NCI-H774 (cell line): ENCODE data around the gene MUSK.
"Not testable (repeated sequence)": the region's sequence is repeated elsewhere in the genome, so short reads cannot be mapped to it uniquely, and the experiment has no call there.

ENCODE experiments used
- DNase-seq: peaks from one replicate; lab custom pipeline; 2025; lab: John Stamatoyannopoulos, UW

Gene MUSK

GRCh38 chr9:110695846-110696245 is 27.3 kb downstream of the MUSK start:
- not testable (repeated sequence) for DNase-seq

- DNase-seq, result no peak
Measured at GRCh38 chr9:110700953-110701352, 32.4 kb downstream of the MUSK start.

- no peak for DNase-seq
Measured at GRCh38 chr9:110703669-110704068, 35.1 kb downstream of the MUSK start.

- DNase-seq, result peak; percentile 70
Measured at GRCh38 chr9:110707419-110707818, 38.8 kb downstream of the MUSK start.

GRCh38 chr9:110710420-110710819 is 41.8 kb downstream of the MUSK start:
- DNase-seq, result no peak

GRCh38 chr9:110712955-110713354 is 44.4 kb downstream of the MUSK start:
- no peak for DNase-seq

- no peak for DNase-seq
Measured at GRCh38 chr9:110714314-110714713, 45.7 kb downstream of the MUSK start.

- no peak for DNase-seq
Measured at GRCh38 chr9:110728058-110728457, 59.5 kb downstream of the MUSK start.

- DNase-seq, result no peak
Measured at GRCh38 chr9:110729641-110730040, 61.0 kb downstream of the MUSK start.

GRCh38 chr9:110731437-110732028 is 62.9 kb downstream of the MUSK start:
- no peak for DNase-seq

GRCh38 chr9:110738982-110739381 is 70.4 kb downstream of the MUSK start:
- no peak for DNase-seq

GRCh38 chr9:110742741-110743371 is 74.3 kb downstream of the MUSK start:
- no peak for DNase-seq

- no peak for DNase-seq
Measured at GRCh38 chr9:110744715-110745384, 76.3 kb downstream of the MUSK start.

- no peak for DNase-seq
Measured at GRCh38 chr9:110745676-110746075, 77.1 kb downstream of the MUSK start.

GRCh38 chr9:110746211-110746930 is 77.8 kb downstream of the MUSK start:
- no peak for DNase-seq

GRCh38 chr9:110748251-110748893 is 79.8 kb downstream of the MUSK start:
- no peak for DNase-seq

- DNase-seq, result no peak
Measured at GRCh38 chr9:110750272-110750671, 81.7 kb downstream of the MUSK start.

GRCh38 chr9:110751971-110752370 is 83.4 kb downstream of the MUSK start:
- no peak for DNase-seq

GRCh38 chr9:110752766-110753165 is 84.2 kb downstream of the MUSK start:
- no peak for DNase-seq

- DNase-seq, result no peak
Measured at GRCh38 chr9:110753731-110754231, 85.2 kb downstream of the MUSK start.

- no peak for DNase-seq
Measured at GRCh38 chr9:110755179-110755578, 86.6 kb downstream of the MUSK start.

- no peak for DNase-seq
Measured at GRCh38 chr9:110758201-110758600, 89.6 kb downstream of the MUSK start.
